HG02970 (cell line): ENCODE data around the gene P3H2.

Experiments
- ATAC-seq: cut with Tn5 transposase; IDR thresholded peaks from one replicate; pipeline ENCODE4 v1.9.1; 2021; ENCODE audit warnings: mild to moderate bottlenecking, moderate library complexity, moderate number of reproducible peaks; ENCODE audit not compliant: unreplicated experiment, low FRiP score

The P3H2 gene

DNA sequence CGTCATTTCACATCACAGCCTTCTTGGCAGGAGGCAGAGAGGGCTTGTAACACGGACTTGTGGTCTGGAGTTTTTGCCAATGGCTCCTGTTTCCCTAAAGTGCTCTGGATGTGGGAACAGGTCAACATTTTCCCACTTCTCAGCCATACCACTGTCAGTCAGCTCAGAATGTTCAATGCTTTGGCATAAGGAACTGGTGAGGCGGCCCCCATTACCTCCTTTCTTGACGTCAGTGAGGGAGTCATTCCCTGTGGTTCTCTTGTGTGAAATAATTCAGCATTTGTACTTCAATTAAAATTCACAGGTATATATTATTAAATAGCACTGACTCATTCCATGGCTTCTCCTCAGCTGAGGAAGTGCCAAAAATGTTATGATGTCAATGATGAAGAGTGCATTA is 167.1 kb downstream of the P3H2 start:
- no peak for ATAC-seq

DNA sequence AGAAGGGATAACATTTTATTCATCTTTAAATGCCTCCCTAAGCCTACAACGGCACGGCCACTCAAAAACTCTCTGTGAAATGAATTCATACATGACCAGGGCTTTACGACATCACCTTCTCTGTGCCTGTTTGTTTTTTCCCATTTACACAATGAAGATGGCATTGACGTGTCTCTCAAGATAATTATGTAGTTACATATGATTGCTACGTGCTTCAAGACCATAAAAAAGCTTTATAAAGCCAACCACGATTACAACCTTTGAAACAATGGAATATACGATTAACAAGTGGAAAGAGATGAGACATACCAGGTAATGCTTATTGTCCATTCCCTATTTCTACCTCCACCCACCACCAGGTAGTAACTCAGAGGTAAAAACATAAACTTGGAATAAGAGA is 168.4 kb downstream of the P3H2 start:
- ATAC-seq, result no peak

- no peak for ATAC-seq
Observed at GRCh38 chr3:189950258-189950657, 170.4 kb downstream of the P3H2 start.

GRCh38 chr3:189949580-189949979 is 171.1 kb downstream of the P3H2 start:
- no peak for ATAC-seq

DNA sequence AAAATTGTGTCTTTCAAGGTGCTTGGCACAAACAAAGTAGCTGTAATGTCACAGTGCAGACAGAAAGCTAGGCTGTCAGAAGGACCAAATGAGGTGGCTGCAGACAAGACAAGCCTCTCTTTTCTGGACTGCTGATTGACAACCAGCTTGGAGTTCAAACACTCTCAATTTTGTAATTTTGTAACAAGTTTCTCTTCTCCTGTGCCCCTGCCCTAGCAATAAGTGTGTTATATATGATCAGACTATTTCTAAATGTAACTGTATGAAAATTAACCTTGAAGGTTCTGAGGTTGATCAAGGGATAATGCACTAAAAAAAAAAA is 172.0 kb downstream of the P3H2 start:
- ATAC-seq, result no peak

DNA sequence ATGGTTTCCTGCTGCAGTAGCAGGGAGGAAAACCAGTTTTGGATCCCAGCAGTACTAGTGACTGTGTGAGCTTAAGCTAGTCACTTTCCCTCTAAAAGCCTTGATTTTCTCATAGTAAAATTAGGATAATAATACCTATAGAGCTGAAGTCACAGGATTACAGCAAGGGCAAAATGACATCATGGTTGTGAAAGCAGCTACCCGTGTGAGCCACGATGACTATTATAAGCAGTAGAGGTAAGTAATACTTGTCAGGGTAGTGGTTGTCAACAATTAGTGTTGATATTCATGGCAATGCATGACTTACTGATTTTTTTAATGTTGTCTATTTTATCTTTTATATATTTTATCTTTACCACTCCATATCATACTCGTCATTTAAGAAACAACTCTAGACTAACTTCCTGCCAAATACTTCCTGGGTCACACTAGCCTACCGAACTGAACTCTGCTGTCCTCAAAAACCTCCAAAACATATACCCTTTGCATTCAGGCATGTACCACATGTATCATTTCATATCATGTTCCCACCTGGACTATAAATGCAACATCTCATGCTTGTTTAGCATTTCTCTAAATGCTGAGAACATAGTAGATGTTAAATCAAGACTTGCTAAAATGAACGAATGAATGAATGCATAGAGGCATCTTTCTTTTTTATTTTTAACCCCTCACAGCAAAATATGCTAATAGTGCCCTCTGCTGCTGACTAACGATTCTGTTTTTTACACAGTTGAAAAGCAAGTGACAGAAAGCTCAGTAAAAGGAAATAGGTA is 172.6 kb downstream of the P3H2 start:
- ATAC-seq, result no peak

- no peak for ATAC-seq
Observed at GRCh38 chr3:189947068-189947467, 173.6 kb downstream of the P3H2 start.

- no peak for ATAC-seq
Observed at GRCh38 chr3:189945935-189946709, 174.6 kb downstream of the P3H2 start.

DNA sequence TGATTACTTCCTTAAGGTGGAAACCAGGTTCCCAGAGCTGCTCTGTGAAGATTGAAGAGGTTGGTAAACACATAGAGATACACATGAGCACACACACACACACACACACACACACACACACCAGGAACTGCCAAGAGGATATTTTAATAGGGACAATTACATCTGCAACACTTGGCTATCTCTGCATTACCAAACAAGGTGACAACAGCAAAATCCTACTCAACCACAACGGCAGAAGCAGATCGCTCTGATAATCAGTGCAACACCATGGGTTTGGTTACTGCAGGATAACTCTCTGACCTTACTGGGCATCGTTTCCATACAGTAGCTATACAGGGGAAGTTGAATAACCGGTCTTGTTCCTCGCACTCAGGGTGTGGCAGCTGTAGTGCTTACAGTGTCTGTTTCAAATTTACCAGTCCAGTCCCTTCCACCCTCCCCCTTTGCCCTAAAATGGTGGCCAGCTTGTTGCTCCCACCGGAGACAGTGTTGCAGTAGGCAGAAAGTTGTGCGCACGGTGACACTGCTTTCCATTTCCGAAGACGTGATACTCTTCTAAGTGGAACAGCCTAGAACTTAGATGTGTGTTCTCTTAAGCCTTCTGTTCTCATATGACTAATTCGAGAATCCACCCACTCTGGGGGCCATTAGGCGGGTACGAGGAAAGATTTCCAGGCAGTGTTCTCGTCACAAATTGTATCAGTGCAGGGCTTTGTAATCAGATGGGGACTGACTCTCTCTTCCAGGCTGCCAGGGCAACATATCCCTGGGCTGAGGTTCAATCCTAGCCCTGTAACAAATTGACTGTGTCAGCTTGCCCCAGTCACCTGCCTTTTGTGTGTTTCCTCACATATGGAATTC is 176.2 kb downstream of the P3H2 start:
- no peak for ATAC-seq

DNA sequence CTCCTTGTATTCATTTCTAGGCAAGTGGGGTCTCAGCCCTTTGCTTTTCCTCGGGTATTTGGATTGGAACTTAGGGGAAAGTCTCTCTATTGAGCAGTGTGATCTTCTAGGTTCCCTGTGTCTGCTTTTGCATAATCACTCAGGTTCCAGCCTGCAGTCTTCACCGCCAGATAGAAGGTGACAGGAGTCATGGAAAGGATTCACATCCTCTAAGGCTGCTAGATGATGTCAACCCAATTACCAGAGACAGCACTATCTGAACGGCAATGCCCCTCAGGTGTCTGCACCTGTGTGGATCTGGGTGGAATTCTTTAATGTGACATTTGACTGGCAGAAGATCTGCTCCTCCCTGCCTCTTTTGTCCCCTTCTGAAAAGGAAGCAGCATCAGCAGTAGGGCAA is 177.7 kb downstream of the P3H2 start:
- ATAC-seq, result no peak

DNA sequence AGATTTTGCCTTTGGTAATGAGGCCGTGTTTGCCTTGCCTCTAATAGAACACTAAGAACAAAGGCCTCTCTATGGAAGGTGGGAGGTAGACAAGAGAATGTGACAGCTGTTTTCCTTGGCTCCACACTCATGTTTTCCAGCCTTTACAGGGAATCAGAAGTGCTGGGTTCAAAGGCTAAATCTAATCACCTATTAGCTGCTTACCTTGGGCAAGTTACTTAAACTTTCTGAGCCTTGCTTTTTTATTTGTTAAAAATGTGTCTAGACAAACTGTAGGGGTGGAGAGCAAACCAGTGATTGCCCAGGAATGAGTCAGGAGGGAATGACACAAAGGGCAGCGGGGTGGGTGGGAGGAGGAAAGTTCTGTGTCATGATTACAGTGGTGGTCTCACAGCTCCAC is 179.0 kb downstream of the P3H2 start:
- no peak for ATAC-seq

GRCh38 chr3:189941125-189941524 is 179.6 kb downstream of the P3H2 start:
- no peak for ATAC-seq

GRCh38 chr3:189937302-189938127 is 183.2 kb downstream of the P3H2 start:
- no peak for ATAC-seq

- ATAC-seq, result no peak
Observed at GRCh38 chr3:189936201-189936945, 184.3 kb downstream of the P3H2 start.

DNA sequence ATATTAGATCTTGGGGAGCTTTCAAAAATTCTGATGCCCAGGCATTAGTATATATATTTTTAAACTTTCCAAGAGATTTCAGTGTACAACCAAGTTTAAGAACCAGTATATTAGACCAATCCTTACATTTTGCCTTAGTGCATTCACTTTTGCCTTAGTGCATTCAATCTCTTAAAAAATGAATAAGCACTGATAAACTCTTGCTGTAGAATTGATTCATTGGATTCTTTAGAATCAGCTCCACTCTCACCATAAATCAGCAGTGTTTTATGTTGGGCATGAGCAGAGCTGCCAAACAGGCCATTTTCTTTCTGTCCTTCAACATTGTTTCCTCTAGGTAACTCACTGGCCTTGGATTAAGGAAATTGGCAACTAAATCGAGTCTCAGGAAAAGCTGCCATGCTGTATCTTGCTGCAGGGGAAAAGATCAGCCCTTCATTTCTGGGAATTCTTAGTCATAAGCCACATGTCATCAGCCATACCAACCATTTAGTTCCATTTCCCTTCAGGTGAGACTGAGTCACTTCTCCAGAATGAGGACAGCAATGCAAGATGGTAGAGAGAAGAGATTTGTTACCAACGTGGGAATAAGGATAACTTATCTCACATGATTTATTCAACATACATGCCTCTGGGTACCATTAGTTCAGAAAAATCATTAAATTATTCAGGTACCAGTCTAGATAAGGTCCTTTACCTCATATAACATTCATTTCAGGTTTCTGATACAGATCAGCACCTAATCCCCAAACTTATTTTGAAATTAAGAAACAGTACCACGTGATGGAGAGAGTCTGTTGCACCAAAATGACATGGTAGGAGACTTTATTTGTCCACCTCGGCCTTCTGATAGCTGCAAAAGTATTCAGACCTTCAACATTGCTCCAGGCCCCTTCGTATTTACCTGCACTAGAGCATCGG is 192.5 kb downstream of the P3H2 start:
- no peak for ATAC-seq

GRCh38 chr3:189921770-189922169 is 198.9 kb downstream of the P3H2 start:
- no peak for ATAC-seq

- no peak for ATAC-seq
Observed at GRCh38 chr3:189914799-189915198, 205.9 kb downstream of the P3H2 start.

- no peak for ATAC-seq
Observed at GRCh38 chr3:189911001-189911400, 209.7 kb downstream of the P3H2 start.

GRCh38 chr3:189909573-189909972 is 211.1 kb downstream of the P3H2 start:
- no peak for ATAC-seq
